K562 (cell line): ENCODE results near the gene HSF4. TPM values are rescaled to one million over a fixed set of nuclear protein-coding genes. Genes with fewer than 3 reads are reported as not detected.
A peak's percentile ranks its signal among the peaks of the same experiment; 100 is the strongest.

Experiments
- AFF1 ChIP-seq, 2 experiments: fragments of 450-650 bp; IDR thresholded peaks; 2 replicates each; pipeline ENCODE4 v1.6.1; 2018; ENCODE audit warnings: mild to moderate bottlenecking in 2 of 2, low read depth in 1 of 2; ENCODE audit not compliant: partially characterized antibody in 2 of 2
- CAMTA2 ChIP-seq: fragments of 250-450 bp; sonication (Bioruptor Pico); conservative IDR thresholded peaks from 2 replicates; pipeline ENCODE4 v1.5.1; 2022
- FOXJ3 ChIP-seq: sonication (generic); formaldehyde crosslinking; IDR thresholded peaks from 2 replicates; pipeline ENCODE4 v1.4.0; 2020; ENCODE audit warnings: mild to moderate bottlenecking, missing genetic modification reagents
- HIVEP1 ChIP-seq: fragments of 250-450 bp; sonication (Bioruptor Pico); IDR thresholded peaks from 2 replicates; pipeline ENCODE4 v1.4.0; 2020; ENCODE audit warnings: mild to moderate bottlenecking
- HOMEZ ChIP-seq: fragments of 250-450 bp; sonication (Bioruptor Pico); IDR thresholded peaks from 2 replicates; pipeline ENCODE4 v1.4.0; 2020; ENCODE audit warnings: mild to moderate bottlenecking, moderate library complexity
- KAT2B ChIP-seq: IDR thresholded peaks from one replicate; pipeline ENCODE4 v1.6.1; 2012; ENCODE audit warnings: low read depth, mild to moderate bottlenecking, control low read depth, inconsistent platforms, low read length, moderate library complexity
- MITF ChIP-seq: IDR thresholded peaks from 2 replicates; pipeline ENCODE4 v1.6.1; 2014; ENCODE audit warnings: antibody characterized with exemption
- MTA2 ChIP-seq: fragments of 450-650 bp; IDR thresholded peaks from 2 replicates; pipeline ENCODE4 v1.6.1; 2016; ENCODE audit warnings: low read depth
- MYC ChIP-seq, 2 experiments: fragments of 250-450 bp in 1 of 2; sonication (Bioruptor Pico) in 1 of 2; IDR thresholded peaks; 2 replicates each; pipeline versions ENCODE4 v1.5.1 to v1.6.1; 2012 to 2021; ENCODE audit warnings: low read depth in 2 of 2, borderline replicate concordance in 1 of 2, improper control_type of control experiment in 1 of 2, low read length in 1 of 2, mild to moderate bottlenecking in 1 of 2, moderate library complexity in 1 of 2
- NCOR1 ChIP-seq: fragments of 450-650 bp; IDR thresholded peaks from 2 replicates; pipeline ENCODE4 v1.6.1; 2016; ENCODE audit warnings: mild to moderate bottlenecking, moderate library complexity
- PHF21A ChIP-seq: fragments of 450-650 bp; IDR thresholded peaks from 2 replicates; pipeline ENCODE4 v1.6.1; 2017; ENCODE audit warnings: low read depth, borderline replicate concordance
- PKNOX1 ChIP-seq: fragments of 450-650 bp; IDR thresholded peaks from 2 replicates; pipeline ENCODE4 v1.6.1; 2016
- TAL1 ChIP-seq: fragments of 450-650 bp; IDR thresholded peaks from 2 replicates; pipeline ENCODE4 v1.6.1; 2016; ENCODE audit warnings: mild to moderate bottlenecking
- ZC3H4 ChIP-seq: sonication (generic); formaldehyde crosslinking; IDR thresholded peaks from 2 replicates; pipeline ENCODE4 v1.9.0; 2021; ENCODE audit warnings: missing genetic modification reagents, borderline replicate concordance
- ZEB2 ChIP-seq: fragments of 450-650 bp; IDR thresholded peaks from 2 replicates; pipeline ENCODE4 v1.6.1; 2016
- ZNF12 ChIP-seq: sonication (generic); formaldehyde crosslinking; IDR thresholded peaks from 2 replicates; pipeline ENCODE4 v1.4.0; 2020; ENCODE audit warnings: mild to moderate bottlenecking, missing genetic modification reagents
- ZNF133 ChIP-seq: fragments of 250-450 bp; sonication (Bioruptor Pico); IDR thresholded peaks from 2 replicates; pipeline ENCODE4 v1.4.0; 2020; ENCODE audit warnings: mild to moderate bottlenecking
- ZNF668 ChIP-seq: fragments of 250-450 bp; sonication (Bioruptor Pico); IDR thresholded peaks from 2 replicates; pipeline ENCODE4 v1.8.0; 2022; ENCODE audit warnings: mild to moderate bottlenecking, inconsistent platforms
- ZNF75A ChIP-seq: fragments of 450-650 bp; formaldehyde crosslinking; IDR thresholded peaks from 2 replicates; pipeline ENCODE4 v1.4.0; 2020; ENCODE audit warnings: mild to moderate bottlenecking
- ZNF830 ChIP-seq: fragments of 250-450 bp; sonication (Bioruptor Pico); IDR thresholded peaks from 2 replicates; pipeline ENCODE4 v1.5.0; 2021; ENCODE audit warnings: mild to moderate bottlenecking
- polyA plus RNA-seq, 8 experiments: library from polyadenylated mRNA; depleted of rRNA in 4 of 8; stranded (reverse) in 5 of 8; unstranded in 3 of 8; fragments of >200 nt; fragmentation: Nextera tagmentation in 2 of 8; fragmentation: Illumina TruSeq in 1 of 8; extraction: Ambion mirVana in 2 of 8; extraction: Trizol in 1 of 8; gene quantifications; 2 replicates each; pipeline versions ENCODE4 v1.2.1 to v1.2.3, GENCODE V29; 2011 to 2014; ENCODE audit warnings: inconsistent platforms in 1 of 8, missing spikeins in 1 of 8
- total RNA-seq, 7 experiments: library from RNA; depleted of rRNA in 6 of 7; stranded (reverse); fragments of >200 nt in 6 of 7; fragmentation: Illumina TruSeq in 2 of 7; extraction: Trizol in 2 of 7; gene quantifications; 2 replicates each; pipeline versions ENCODE4 v1.2.1 to v1.2.3, GENCODE V29; 2011 to 2021; ENCODE audit warnings: low replicate concordance in 1 of 7

HSF4 gene
- total and polyA plus RNA-seq, 9 of the 15 experiments (the other 6 are each of a cell fraction or from before 2014, with no cell fraction given): 0.50 to 35.4 (median 8.8) TPM; not detected in 1

- no peak for TF ChIP-seq MITF
- no peak; the same call in 1 of the 2 replicates for TF ChIP-seq MYC (IDR thresholded peaks at IDR 0.05; ENCODE audit: low read depth, low read length)
- no peak for TF ChIP-seq MYC (CRISPR knock-in tag; IDR thresholded peaks at IDR 0.05; ENCODE audit: borderline replicate concordance, low read depth)
- no peak for TF ChIP-seq CAMTA2 (CRISPR knock-in tag)
- no peak for TF ChIP-seq ZC3H4 (CRISPR knock-in tag)
- 0 out of 2 replicates have a peak, but pooled peaks have one; percentile 19 for TF ChIP-seq ZEB2
- no peak for TF ChIP-seq KAT2B
- no peak for TF ChIP-seq ZNF12 (CRISPR knock-in tag)
- TF ChIP-seq HOMEZ (CRISPR knock-in tag): no peak
- TF ChIP-seq AFF1 (IDR thresholded peaks at IDR 0.05; ENCODE audit: low read depth in 1 of 2, partially characterized antibody in 2 of 2): peak in 1 of 2 experiments; percentile 3
- peak; percentile 32 for TF ChIP-seq PKNOX1
- no peak for TF ChIP-seq FOXJ3 (CRISPR knock-in tag)
- peak; percentile 57 for TF ChIP-seq NCOR1
- TF ChIP-seq MTA2: no peak
- TF ChIP-seq ZNF668 (CRISPR knock-in tag): no peak
- TF ChIP-seq HIVEP1 (CRISPR knock-in tag): no peak
- no peak for TF ChIP-seq TAL1
- TF ChIP-seq PHF21A: peak; percentile 58; the same call in 1 of the 2 replicates
- no peak for TF ChIP-seq ZNF75A
- TF ChIP-seq ZNF830: no peak
- TF ChIP-seq ZNF133: no peak
Observed at GRCh38 chr16:67170168-67170948, 5.8 kb downstream of the HSF4 start, which contains the start of gene NOL3 (continued).
